Measurements from ENCODE around the gene SELENOS. TPM values are rescaled to one million over a fixed set of nuclear protein-coding genes. Genes with fewer than 3 reads are reported as not detected.

The SELENOS gene
- total and polyA plus RNA-seq, 9 of the 15 experiments (the other 6 are each of a cell fraction or from before 2014, with no cell fraction given) = 24.9 to 57.4 (median 47.9) TPM

DNA sequence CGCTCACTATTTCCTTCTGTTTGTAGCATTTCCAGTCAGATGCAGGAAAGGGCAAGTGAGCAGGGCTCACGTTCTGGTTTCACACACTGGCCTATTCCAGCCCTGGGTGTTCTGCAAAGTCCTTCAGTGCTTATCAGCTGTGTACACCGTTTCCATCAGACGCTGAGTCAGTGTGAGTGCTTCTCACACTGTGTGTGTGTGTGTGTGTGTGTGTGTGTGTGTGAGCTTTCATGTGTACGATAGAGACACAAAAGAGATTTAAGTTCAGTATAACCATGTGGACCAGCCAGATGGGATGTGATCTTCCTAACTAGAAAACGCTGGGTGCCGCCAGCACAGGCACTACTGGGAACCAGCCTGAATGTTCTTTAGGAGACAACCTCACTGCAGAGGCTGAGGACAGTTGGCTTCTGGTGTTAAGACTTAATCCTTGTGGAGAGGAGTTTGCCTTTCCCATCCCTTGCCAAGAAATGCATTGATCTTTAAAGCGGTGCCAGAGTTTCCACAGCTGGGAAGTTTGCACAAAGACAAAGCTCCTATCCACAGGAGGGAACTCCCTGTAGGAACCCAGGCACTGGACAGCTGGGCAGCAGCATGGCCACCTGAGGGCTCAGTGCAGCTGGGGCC is 21.6 kb downstream of the SELENOS start (continued):
- no peak for TF ChIP-seq DDX20 (tag; IDR thresholded peaks at IDR 0.05; ENCODE audit: low read depth)
- TF ChIP-seq, protein P1, sequence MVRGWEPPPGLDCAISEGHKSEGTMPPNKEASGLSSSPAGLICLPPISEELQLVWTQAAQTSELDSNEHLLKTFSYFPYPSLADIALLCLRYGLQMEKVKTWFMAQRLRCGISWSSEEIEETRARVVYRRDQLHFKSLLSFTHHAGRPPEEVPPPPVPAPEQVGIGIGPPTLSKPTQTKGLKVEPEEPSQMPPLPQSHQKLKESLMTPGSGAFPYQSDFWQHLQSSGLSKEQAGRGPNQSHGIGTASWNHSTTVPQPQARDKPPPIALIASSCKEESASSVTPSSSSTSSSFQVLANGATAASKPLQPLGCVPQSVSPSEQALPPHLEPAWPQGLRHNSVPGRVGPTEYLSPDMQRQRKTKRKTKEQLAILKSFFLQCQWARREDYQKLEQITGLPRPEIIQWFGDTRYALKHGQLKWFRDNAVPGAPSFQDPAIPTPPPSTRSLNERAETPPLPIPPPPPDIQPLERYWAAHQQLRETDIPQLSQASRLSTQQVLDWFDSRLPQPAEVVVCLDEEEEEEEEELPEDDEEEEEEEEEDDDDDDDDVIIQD (CRISPR knock-in tag; IDR thresholded peaks at IDR 0.05) = no peak
- TF ChIP-seq, protein P2, sequence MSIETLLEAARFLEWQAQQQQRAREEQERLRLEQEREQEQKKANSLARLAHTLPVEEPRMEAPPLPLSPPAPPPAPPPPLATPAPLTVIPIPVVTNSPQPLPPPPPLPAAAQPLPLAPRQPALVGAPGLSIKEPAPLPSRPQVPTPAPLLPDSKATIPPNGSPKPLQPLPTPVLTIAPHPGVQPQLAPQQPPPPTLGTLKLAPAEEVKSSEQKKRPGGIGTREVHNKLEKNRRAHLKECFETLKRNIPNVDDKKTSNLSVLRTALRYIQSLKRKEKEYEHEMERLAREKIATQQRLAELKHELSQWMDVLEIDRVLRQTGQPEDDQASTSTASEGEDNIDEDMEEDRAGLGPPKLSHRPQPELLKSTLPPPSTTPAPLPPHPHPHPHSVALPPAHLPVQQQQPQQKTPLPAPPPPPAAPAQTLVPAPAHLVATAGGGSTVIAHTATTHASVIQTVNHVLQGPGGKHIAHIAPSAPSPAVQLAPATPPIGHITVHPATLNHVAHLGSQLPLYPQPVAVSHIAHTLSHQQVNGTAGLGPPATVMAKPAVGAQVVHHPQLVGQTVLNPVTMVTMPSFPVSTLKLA (conservative IDR thresholded peaks at IDR 0.05) = peak; percentile 29 to 84; a peak in 2 of 4 replicates
- TF ChIP-seq, protein P3, sequence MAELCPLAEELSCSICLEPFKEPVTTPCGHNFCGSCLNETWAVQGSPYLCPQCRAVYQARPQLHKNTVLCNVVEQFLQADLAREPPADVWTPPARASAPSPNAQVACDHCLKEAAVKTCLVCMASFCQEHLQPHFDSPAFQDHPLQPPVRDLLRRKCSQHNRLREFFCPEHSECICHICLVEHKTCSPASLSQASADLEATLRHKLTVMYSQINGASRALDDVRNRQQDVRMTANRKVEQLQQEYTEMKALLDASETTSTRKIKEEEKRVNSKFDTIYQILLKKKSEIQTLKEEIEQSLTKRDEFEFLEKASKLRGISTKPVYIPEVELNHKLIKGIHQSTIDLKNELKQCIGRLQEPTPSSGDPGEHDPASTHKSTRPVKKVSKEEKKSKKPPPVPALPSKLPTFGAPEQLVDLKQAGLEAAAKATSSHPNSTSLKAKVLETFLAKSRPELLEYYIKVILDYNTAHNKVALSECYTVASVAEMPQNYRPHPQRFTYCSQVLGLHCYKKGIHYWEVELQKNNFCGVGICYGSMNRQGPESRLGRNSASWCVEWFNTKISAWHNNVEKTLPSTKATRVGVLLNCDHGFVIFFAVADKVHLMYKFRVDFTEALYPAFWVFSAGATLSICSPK (IDR thresholded peaks at IDR 0.05; ENCODE audit: borderline replicate concordance) = no peak
- TF ChIP-seq EHMT2 (IDR thresholded peaks at IDR 0.05) = peak; percentile 88
- TF ChIP-seq CTBP1 (IDR thresholded peaks at IDR 0.05; ENCODE audit: borderline replicate concordance) = peak; percentile 92
- TF ChIP-seq, protein P4, sequence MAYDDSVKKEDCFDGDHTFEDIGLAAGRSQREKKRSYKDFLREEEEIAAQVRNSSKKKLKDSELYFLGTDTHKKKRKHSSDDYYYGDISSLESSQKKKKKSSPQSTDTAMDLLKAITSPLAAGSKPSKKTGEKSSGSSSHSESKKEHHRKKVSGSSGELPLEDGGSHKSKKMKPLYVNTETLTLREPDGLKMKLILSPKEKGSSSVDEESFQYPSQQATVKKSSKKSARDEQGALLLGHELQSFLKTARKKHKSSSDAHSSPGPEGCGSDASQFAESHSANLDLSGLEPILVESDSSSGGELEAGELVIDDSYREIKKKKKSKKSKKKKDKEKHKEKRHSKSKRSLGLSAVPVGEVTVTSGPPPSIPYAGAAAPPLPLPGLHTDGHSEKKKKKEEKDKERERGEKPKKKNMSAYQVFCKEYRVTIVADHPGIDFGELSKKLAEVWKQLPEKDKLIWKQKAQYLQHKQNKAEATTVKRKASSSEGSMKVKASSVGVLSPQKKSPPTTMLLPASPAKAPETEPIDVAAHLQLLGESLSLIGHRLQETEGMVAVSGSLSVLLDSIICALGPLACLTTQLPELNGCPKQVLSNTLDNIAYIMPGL (CRISPR knock-in tag; IDR thresholded peaks at IDR 0.05) = no peak
- peak; percentile 97 for TF ChIP-seq JUND (IDR thresholded peaks at IDR 0.05; ENCODE audit: borderline replicate concordance, low read depth, low read length)
- peak; percentile 97; the same call in 2 of the 3 replicates for TF ChIP-seq JUND (tag; IDR thresholded peaks at IDR 0.05; ENCODE audit: borderline replicate concordance, low read depth, low read length)
- no peak for TF ChIP-seq TEAD2 (tag; IDR thresholded peaks at IDR 0.05)
- TF ChIP-seq, protein P5, sequence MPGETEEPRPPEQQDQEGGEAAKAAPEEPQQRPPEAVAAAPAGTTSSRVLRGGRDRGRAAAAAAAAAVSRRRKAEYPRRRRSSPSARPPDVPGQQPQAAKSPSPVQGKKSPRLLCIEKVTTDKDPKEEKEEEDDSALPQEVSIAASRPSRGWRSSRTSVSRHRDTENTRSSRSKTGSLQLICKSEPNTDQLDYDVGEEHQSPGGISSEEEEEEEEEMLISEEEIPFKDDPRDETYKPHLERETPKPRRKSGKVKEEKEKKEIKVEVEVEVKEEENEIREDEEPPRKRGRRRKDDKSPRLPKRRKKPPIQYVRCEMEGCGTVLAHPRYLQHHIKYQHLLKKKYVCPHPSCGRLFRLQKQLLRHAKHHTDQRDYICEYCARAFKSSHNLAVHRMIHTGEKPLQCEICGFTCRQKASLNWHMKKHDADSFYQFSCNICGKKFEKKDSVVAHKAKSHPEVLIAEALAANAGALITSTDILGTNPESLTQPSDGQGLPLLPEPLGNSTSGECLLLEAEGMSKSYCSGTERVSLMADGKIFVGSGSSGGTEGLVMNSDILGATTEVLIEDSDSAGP (CRISPR knock-in tag; IDR thresholded peaks at IDR 0.05) = 0 out of 2 replicates have a peak, but pooled peaks have one; percentile 22
- TF ChIP-seq, protein P6, sequence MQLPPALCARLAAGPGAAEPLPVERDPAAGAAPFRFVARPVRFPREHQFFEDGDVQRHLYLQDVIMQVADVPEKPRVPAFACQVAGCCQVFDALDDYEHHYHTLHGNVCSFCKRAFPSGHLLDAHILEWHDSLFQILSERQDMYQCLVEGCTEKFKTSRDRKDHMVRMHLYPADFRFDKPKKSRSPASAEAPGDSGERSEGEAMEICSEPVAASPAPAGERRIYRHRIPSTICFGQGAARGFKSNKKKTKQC (CRISPR knock-in tag; IDR thresholded peaks at IDR 0.05) = no peak
- TF ChIP-seq TCF7 (IDR thresholded peaks at IDR 0.05; ENCODE audit: borderline replicate concordance) = peak; percentile 83; the same call in 1 of the 2 replicates
- no peak for TF ChIP-seq MCM2 (IDR thresholded peaks at IDR 0.05; ENCODE audit: low read depth)

All from K562 (cell line).